HG02798 (cell line): Measurements from ENCODE around the gene NID1.
"Not testable (repeated sequence)": the region's sequence is repeated elsewhere in the genome, so short reads cannot be mapped to it uniquely, and the experiment has no call there.

Source experiments
- ATAC-seq: cut with Tn5 transposase; IDR thresholded peaks from one replicate; pipeline ENCODE4 v1.9.1; 2021; ENCODE audit warnings: mild to moderate bottlenecking; ENCODE audit not compliant: unreplicated experiment, poor library complexity

Gene NID1

GRCh38 chr1:235943581-235944114 is 121.2 kb downstream of the NID1 start:
- ATAC-seq: no peak

GRCh38 chr1:235942979-235943575 is 121.8 kb downstream of the NID1 start:
- no peak for ATAC-seq

- ATAC-seq: no peak
Observed at GRCh38 chr1:235942625-235942934, 122.3 kb downstream of the NID1 start.

- no peak for ATAC-seq
Observed at GRCh38 chr1:235941876-235942624, 122.8 kb downstream of the NID1 start.

GRCh38 chr1:235940285-235940684 is 124.6 kb downstream of the NID1 start:
- no peak for ATAC-seq

- ATAC-seq: no peak
Observed at GRCh38 chr1:235939480-235939775, 125.5 kb downstream of the NID1 start.

- no peak for ATAC-seq
Observed at GRCh38 chr1:235938709-235939479, 126.0 kb downstream of the NID1 start.

- ATAC-seq: peak; percentile 71
Observed at GRCh38 chr1:235937123-235937522, 127.8 kb downstream of the NID1 start.

GRCh38 chr1:235935235-235936225 is 129.4 kb downstream of the NID1 start:
- ATAC-seq: no peak

GRCh38 chr1:235933766-235934116 is 131.1 kb downstream of the NID1 start:
- ATAC-seq: no peak

GRCh38 chr1:235933017-235933765 is 131.7 kb downstream of the NID1 start:
- ATAC-seq: no peak

GRCh38 chr1:235932090-235932510 is 132.8 kb downstream of the NID1 start:
- peak; percentile 55 for ATAC-seq

- no peak for ATAC-seq
Observed at GRCh38 chr1:235931171-235931738, 133.6 kb downstream of the NID1 start.

GRCh38 chr1:235930543-235930942 is 134.3 kb downstream of the NID1 start:
- no peak for ATAC-seq

GRCh38 chr1:235929216-235929615 is 135.7 kb downstream of the NID1 start:
- no peak for ATAC-seq

GRCh38 chr1:235928197-235928596 is 136.7 kb downstream of the NID1 start:
- no peak for ATAC-seq

GRCh38 chr1:235927551-235927950 is 137.3 kb downstream of the NID1 start:
- ATAC-seq: not testable (repeated sequence)
